IPS DF 4.7 (cell line): ENCODE results near the gene C1orf210.

Source experiments
- DNase-seq: peaks from one replicate; pipeline ENCODE4 v3.0.0-alpha.2; 2013; ENCODE audit warnings: low spot score; ENCODE audit errors: extremely low read depth

The C1orf210 gene

GRCh38 chr1:43296207-43296606, 10.8 kb upstream of the C1orf210 start:
- DNase-seq = no peak

- no peak for DNase-seq
These were observed 9.4 kb upstream of the C1orf210 start for GRCh38 chr1:43294761-43295160.

GRCh38 chr1:43293896-43294760, 8.7 kb upstream of the C1orf210 start:
- DNase-seq = no peak

GRCh38 chr1:43293176-43293575, 7.8 kb upstream of the C1orf210 start:
- no peak for DNase-seq

GRCh38 chr1:43292679-43293078, 7.3 kb upstream of the C1orf210 start:
- DNase-seq = no peak

- no peak for DNase-seq
These were observed 6.8 kb upstream of the C1orf210 start for GRCh38 chr1:43292216-43292615.

GRCh38 chr1:43288785-43289706, 3.7 kb upstream of the C1orf210 start:
- DNase-seq = no peak

GRCh38 chr1:43288058-43288784, 2.8 kb upstream of the C1orf210 start:
- DNase-seq = no peak

GRCh38 chr1:43286533-43286932, 1.2 kb upstream of the C1orf210 start:
- no peak for DNase-seq

GRCh38 chr1:43286115-43286514, 734 bp upstream of the C1orf210 start:
- DNase-seq = no peak

GRCh38 chr1:43284546-43285110, 753 bp downstream of the C1orf210 start:
- no peak for DNase-seq

GRCh38 chr1:43284065-43284464, 1.3 kb downstream of the C1orf210 start:
- no peak for DNase-seq

GRCh38 chr1:43282220-43283195, 2.9 kb downstream of the C1orf210 start:
- no peak for DNase-seq

GRCh38 chr1:43280692-43281091, 4.7 kb downstream of the C1orf210 start:
- no peak for DNase-seq

GRCh38 chr1:43279666-43280065, 5.7 kb downstream of the C1orf210 start:
- DNase-seq = no peak

GRCh38 chr1:43279161-43279560, 6.2 kb downstream of the C1orf210 start:
- no peak for DNase-seq

GRCh38 chr1:43277116-43277876, 8.1 kb downstream of the C1orf210 start:
- DNase-seq = no peak

- no peak for DNase-seq
These were observed 8.7 kb downstream of the C1orf210 start for GRCh38 chr1:43276673-43277072.
